ENCODE measurements around the gene CAMK1G. TPM values are rescaled to one million over a fixed set of nuclear protein-coding genes. Genes with fewer than 3 reads are reported as not detected.
A peak's percentile ranks its signal among the peaks of the same experiment; 100 is the strongest.

Gene CAMK1G
- polyA plus RNA-seq, 1 of the 3 experiments (the other 2 are of a cell fraction), result 15.1 TPM

- Histone ChIP-seq H3K9me2 (no peaks in the 10 kb centered on the region), H4K20me1 (ENCODE audit: insufficient read depth) (no peaks in the 10 kb centered on the region; the same call in 1 of the 2 replicates), H3F3A (replicated peaks; ENCODE audit: insufficient read depth) (peaks cover 24% of the 10 kb centered on the region), H3K4me1 (ENCODE audit: control insufficient read depth in 1 of 2, insufficient read depth in 2 of 2, low read depth in 1 of 2, low read length in 1 of 2) (peaks cover 18 to 52% of the 10 kb centered on the region in 2 experiments), H3K27me3 (ENCODE audit: insufficient read depth) (no peaks in the 10 kb centered on the region), H3K4me2 (peak overlapping the region; percentile 87), H3K9ac (peak overlapping the region; percentile 46; the same call in 1 of the 2 replicates), H3K36me3 (replicated peaks in 1 of 2; ENCODE audit: control insufficient read depth in 1 of 2, insufficient read depth in 2 of 2, low read length in 1 of 2) (peaks cover 0 to 6% of the 10 kb centered on the region in 2 experiments), H3K4me3 (ENCODE audit: low read depth in 2 of 2, low read length in 1 of 2) (peak overlapping the region in 1 of 2 experiments; percentile 80; a peak in 3 of 4 replicates), H3K27ac (ENCODE audit: low read depth in 2 of 2, low read length in 1 of 2) (peak overlapping the region in 1 of 2 experiments; percentile 89; a peak in 3 of 4 replicates), H3K79me2 (ENCODE audit: insufficient read depth) (peaks cover 36% of the 10 kb centered on the region), H2AFZ (ENCODE audit: low read depth) (0 out of 2 replicates have a peak overlapping the region, but pooled peaks have one; percentile 48), H3K9me3 (no peaks in the 10 kb centered on the region)
- 75% methylated on average over 4 of the region's 4 CpGs for WGBS (ENCODE audit: low lambda C conversion rate)
- TF ChIP-seq RCOR1 (IDR thresholded peaks at IDR 0.05; ENCODE audit: low read length) (no peak), ZBTB33 (IDR thresholded peaks at IDR 0.05; ENCODE audit: borderline replicate concordance, low read depth) (no peak), TEAD4 (IDR thresholded peaks at IDR 0.05; ENCODE audit: borderline replicate concordance, insufficient read depth) (no peak), USF2 (IDR thresholded peaks at IDR 0.05; ENCODE audit: borderline replicate concordance, low read depth, low read length) (no peak), SIN3A (IDR thresholded peaks at IDR 0.05; ENCODE audit: borderline replicate concordance, low read depth, low read length) (no peak), MEF2A (IDR thresholded peaks at IDR 0.05; ENCODE audit: borderline replicate concordance, low read depth) (no peak), MAX (IDR thresholded peaks at IDR 0.05; ENCODE audit: low read depth) (no peak), YY1 (IDR thresholded peaks at IDR 0.05; ENCODE audit: low read depth) (no peak), CHD2 (IDR thresholded peaks at IDR 0.05; ENCODE audit: low read length, partially characterized antibody) (no peak), TCF12 (IDR thresholded peaks at IDR 0.05) (no peak), NFIC (IDR thresholded peaks at IDR 0.05; ENCODE audit: borderline replicate concordance) (no peak), POLR2AphosphoS5 (IDR thresholded peaks at IDR 0.05; ENCODE audit: low read depth, low read length) (no peak), REST (IDR thresholded peaks at IDR 0.05; ENCODE audit: low read depth, low read length) (no peak)
- CTCF ChIA-PET, result interaction anchor here (1.1 to 14.3 kb wide), 8 partner anchors 8 to 107 kb away, joined by 3 to 139 read pairs (median 6); partner anchors contain the start of gene G0S2
- POLR2A ChIA-PET, result no interaction called here
- DNase-seq, result no peak
Observed at GRCh38 chr1:209586221-209586740, 2.8 kb downstream of the CAMK1G start.

Measured in SK-N-SH (cell line).